ENCODE results near the gene GPC5.

GPC5 gene

GRCh38 chr13:92589955-92590354 is 1191.5 kb downstream of the GPC5 start:
- Mint-ChIP-seq H3K27ac (no peak overlapping the region), H3K36me3 (no peaks in the 10 kb centered on the region), H3K27me3 (no peaks in the 10 kb centered on the region), H3K9me3 (peaks cover 6 to 9% of the 10 kb centered on the region in 2 donors), H3K4me3 (no peak overlapping the region), H3K4me1 (no peaks in the 10 kb centered on the region)
- ATAC-seq (replicated peaks) (no peak), DNase-seq (no peak)

- no peaks in the 10 kb centered on the region for H3K27me3 Mint-ChIP-seq
- no peak for ATAC-seq (replicated peaks)
- H3K4me1 Mint-ChIP-seq: no peaks in the 10 kb centered on the region
- no peak overlapping the region for H3K27ac Mint-ChIP-seq
- H3K9me3 Mint-ChIP-seq: peaks cover 6 to 9% of the 10 kb centered on the region in 2 donors
- H3K4me3 Mint-ChIP-seq: no peak overlapping the region
- DNase-seq: no peak
- no peaks in the 10 kb centered on the region for H3K36me3 Mint-ChIP-seq
These were observed 1192.1 kb downstream of the GPC5 start for GRCh38 chr13:92590503-92590908.

DNA sequence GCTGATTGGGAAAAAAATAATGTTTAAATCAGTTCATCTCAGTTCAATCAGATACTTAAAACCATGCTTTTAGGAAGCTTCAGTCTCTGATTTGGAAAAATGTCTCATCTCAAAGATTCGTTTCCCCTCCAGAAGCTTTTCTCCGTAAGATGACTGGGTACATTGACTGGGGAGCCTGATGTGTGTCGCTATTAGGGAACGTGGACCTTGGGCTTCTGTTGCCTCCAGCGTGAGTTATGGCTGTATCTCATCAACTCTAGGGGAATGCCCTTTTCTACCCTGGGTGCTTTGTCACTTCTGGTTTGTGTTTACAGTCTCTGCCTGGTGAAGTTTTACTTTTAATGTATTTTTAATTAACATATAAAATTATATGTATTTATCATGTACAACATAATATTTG is 1192.7 kb downstream of the GPC5 start:
- H3K4me3 Mint-ChIP-seq: no peak overlapping the region
- no peaks in the 10 kb centered on the region for H3K27me3 Mint-ChIP-seq
- peaks cover 6 to 9% of the 10 kb centered on the region in 2 donors for H3K9me3 Mint-ChIP-seq
- no peaks in the 10 kb centered on the region for H3K36me3 Mint-ChIP-seq
- no peaks in the 10 kb centered on the region for H3K4me1 Mint-ChIP-seq
- DNase-seq: no peak
- ATAC-seq (replicated peaks): no peak
- H3K27ac Mint-ChIP-seq: no peak overlapping the region

DNA sequence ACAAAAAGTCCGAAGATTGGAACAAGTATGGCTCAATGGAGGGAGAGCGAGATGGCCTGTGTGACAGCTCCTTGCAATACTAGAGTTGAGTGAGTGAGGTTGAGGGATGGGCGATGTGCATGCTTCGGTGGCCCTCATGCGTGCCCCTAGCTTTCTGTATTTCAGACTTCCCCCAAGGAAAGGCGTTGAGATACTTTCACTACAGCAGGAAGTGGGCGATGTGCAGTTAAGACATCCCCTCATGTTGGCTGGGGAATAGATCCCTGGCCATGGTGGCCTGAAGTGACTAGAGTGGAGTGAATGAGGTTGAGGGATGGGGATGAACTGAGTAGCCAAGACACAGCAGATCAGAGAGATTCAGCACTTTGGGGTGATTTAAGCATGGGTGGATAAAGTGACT is 1194.3 kb downstream of the GPC5 start:
- Mint-ChIP-seq H3K9me3 (peaks cover 4 to 9% of the 10 kb centered on the region in 2 donors), H3K27ac (no peak overlapping the region), H3K36me3 (no peaks in the 10 kb centered on the region), H3K27me3 (no peaks in the 10 kb centered on the region), H3K4me3 (no peak overlapping the region), H3K4me1 (no peaks in the 10 kb centered on the region)
- DNase-seq: no peak
- ATAC-seq (replicated peaks): no peak

DNA sequence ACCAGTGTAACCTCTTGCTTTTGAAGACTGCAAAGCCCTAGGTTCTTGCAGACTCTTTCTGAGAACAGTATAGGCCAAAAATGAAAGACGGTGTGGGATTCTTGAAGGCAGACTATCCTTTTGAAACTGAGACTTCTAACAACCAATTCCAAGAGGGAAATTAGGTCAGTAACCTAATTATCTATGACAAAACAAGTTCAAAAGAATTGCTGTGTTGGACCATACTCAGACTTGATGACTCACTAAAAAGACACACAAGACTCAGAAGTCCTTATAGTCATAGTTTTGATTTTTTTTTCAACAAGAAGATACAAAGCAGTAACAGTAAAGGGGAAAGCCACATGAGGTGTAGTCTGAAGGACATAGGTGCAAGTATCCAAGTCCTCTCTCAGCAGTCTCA is 1204.1 kb downstream of the GPC5 start:
- no peaks in the 10 kb centered on the region for H3K36me3 Mint-ChIP-seq

GRCh38 chr13:92609376-92609775 is 1211.0 kb downstream of the GPC5 start:
- no peaks in the 10 kb centered on the region for H3K36me3 Mint-ChIP-seq
- no peaks in the 10 kb centered on the region for H3K4me1 Mint-ChIP-seq
- ATAC-seq (replicated peaks) (no peak), DNase-seq (no peak)
- H3K27ac Mint-ChIP-seq: no peak overlapping the region
- H3K9me3 Mint-ChIP-seq: peaks cover 0 to 2% of the 10 kb centered on the region in 2 donors
- no peaks in the 10 kb centered on the region for H3K27me3 Mint-ChIP-seq
- H3K4me3 Mint-ChIP-seq: no peak overlapping the region

More for the DNA sequence above, 1204.1 kb downstream of the GPC5 start:
- Mint-ChIP-seq H3K27me3 (no peaks in the 10 kb centered on the region), H3K9me3 (peaks cover 3 to 8% of the 10 kb centered on the region in 2 donors), H3K27ac (no peak overlapping the region), H3K4me3 (no peak overlapping the region), H3K4me1 (no peaks in the 10 kb centered on the region)
- DNase-seq (no peak), ATAC-seq (replicated peaks) (no peak)

- Mint-ChIP-seq H3K27ac (no peak overlapping the region), H3K4me3 (no peak overlapping the region), H3K27me3 (no peaks in the 10 kb centered on the region), H3K4me1 (no peaks in the 10 kb centered on the region), H3K36me3 (no peaks in the 10 kb centered on the region), H3K9me3 (no peaks in the 10 kb centered on the region)
- ATAC-seq (replicated peaks): no peak
- no peak for DNase-seq
These were observed 1214.5 kb downstream of the GPC5 start for GRCh38 chr13:92612892-92613291.

DNA sequence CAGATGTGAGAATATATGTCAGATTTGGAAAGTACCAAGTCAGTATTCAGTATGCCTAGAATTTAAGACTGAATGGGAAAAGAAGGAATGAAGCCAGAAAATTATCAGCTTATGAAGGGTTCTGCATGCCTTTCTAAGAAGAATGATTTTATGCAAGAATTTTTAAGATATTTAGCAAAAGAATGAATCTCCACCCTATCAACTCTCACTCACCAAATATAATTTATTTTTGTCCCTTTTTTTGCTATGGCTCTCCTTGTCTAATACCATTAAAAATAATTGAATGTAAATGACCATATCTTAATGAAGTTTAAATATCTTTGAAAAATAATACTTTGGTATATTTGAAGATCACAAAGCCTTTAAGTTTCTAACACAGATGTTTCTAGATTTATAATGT is 1215.5 kb downstream of the GPC5 start:
- Mint-ChIP-seq H3K27ac (no peak overlapping the region), H3K27me3 (no peaks in the 10 kb centered on the region), H3K4me3 (no peak overlapping the region), H3K4me1 (no peaks in the 10 kb centered on the region), H3K36me3 (no peaks in the 10 kb centered on the region), H3K9me3 (no peaks in the 10 kb centered on the region)
- ATAC-seq (replicated peaks): no peak
- no peak for DNase-seq

DNA sequence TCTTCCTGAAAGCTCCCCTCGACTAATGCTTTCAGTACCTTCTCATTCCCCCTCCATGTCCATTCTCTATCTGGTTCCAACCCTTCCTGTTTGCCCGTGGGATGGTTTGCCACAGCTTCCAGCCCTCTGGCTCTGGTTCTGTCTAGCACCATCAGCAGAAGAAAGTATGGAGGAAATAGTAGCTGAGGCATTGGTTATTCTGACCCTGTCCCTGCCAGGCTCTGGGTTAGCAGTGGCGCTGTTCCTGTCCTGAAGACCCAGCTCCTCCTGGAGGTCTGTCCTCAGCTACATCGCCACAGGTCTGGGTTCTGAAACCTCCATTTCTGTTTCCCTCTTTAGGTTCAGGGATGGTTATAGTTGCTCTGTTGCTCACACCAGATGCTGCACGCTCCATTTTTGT is 1223.6 kb downstream of the GPC5 start:
- Mint-ChIP-seq H3K9me3 (peaks cover 0 to 4% of the 10 kb centered on the region in 2 donors), H3K27me3 (no peaks in the 10 kb centered on the region), H3K36me3 (no peaks in the 10 kb centered on the region), H3K27ac (no peak overlapping the region), H3K4me1 (no peaks in the 10 kb centered on the region), H3K4me3 (no peak overlapping the region)
- ATAC-seq (replicated peaks) (no peak), DNase-seq (no peak)

GRCh38 chr13:92622905-92623304 is 1224.5 kb downstream of the GPC5 start:
- Mint-ChIP-seq H3K27ac (no peak overlapping the region), H3K9me3 (peaks cover 0 to 4% of the 10 kb centered on the region in 2 donors), H3K27me3 (no peaks in the 10 kb centered on the region), H3K4me1 (no peaks in the 10 kb centered on the region), H3K4me3 (no peak overlapping the region), H3K36me3 (no peaks in the 10 kb centered on the region)
- DNase-seq: no peak
- ATAC-seq (replicated peaks): no peak

GRCh38 chr13:92626274-92626673 is 1227.9 kb downstream of the GPC5 start:
- H3K27me3 Mint-ChIP-seq: no peaks in the 10 kb centered on the region
- no peak overlapping the region for H3K4me3 Mint-ChIP-seq
- H3K4me1 Mint-ChIP-seq: no peaks in the 10 kb centered on the region
- peaks cover 0 to 6% of the 10 kb centered on the region in 2 donors for H3K9me3 Mint-ChIP-seq
- DNase-seq (no peak), ATAC-seq (replicated peaks) (no peak)
- H3K36me3 Mint-ChIP-seq: no peaks in the 10 kb centered on the region
- H3K27ac Mint-ChIP-seq: no peak overlapping the region

GRCh38 chr13:92640936-92641335 is 1242.5 kb downstream of the GPC5 start:
- peaks cover 10 to 11% of the 10 kb centered on the region in 2 donors for H3K9me3 Mint-ChIP-seq
- DNase-seq (no peak), ATAC-seq (replicated peaks) (no peak)
- no peak overlapping the region for H3K4me3 Mint-ChIP-seq
- no peak overlapping the region for H3K27ac Mint-ChIP-seq
- H3K4me1 Mint-ChIP-seq: no peaks in the 10 kb centered on the region
- H3K36me3 Mint-ChIP-seq: no peaks in the 10 kb centered on the region
- no peaks in the 10 kb centered on the region for H3K27me3 Mint-ChIP-seq

DNA sequence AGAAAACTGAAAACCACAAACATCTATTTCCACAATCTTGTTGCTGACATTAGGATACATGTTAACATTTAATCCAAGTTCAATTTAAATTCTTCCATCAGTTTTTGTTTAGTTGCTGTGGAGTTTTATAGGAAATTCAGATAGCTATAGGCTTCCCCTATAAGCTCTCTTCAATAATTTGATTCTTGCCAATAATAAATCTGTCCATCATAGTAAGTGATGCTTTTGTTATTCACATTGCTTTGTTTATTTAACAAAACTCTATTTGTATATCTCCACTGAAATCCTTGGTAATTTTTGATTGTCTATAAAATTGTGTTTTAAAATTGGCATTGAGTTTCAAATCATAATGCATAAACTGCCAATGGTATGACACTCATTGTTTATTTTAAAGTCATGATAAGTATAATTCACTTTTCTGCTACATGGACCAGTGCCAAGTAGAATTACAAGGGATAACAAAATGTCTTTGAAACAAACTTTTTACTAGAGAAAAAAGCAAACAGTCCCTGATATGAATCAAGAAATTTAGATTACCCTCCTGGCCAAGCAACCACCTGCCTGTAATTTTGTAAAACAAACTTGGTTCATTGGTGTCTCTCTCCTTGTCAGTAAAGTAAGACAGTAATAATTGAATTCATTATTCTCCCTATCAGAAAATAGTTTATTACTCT is 1250.9 kb downstream of the GPC5 start:
- Mint-ChIP-seq H3K27ac (no peak overlapping the region), H3K27me3 (no peaks in the 10 kb centered on the region), H3K36me3 (no peaks in the 10 kb centered on the region), H3K9me3 (peaks cover 3 to 4% of the 10 kb centered on the region in 2 donors), H3K4me1 (no peaks in the 10 kb centered on the region), H3K4me3 (no peak overlapping the region)
- DNase-seq (no peak), ATAC-seq (replicated peaks) (no peak)

- ATAC-seq (replicated peaks) (no peak), DNase-seq (no peak)
- Mint-ChIP-seq H3K9me3 (peaks cover 12 to 14% of the 10 kb centered on the region in 2 donors), H3K4me3 (no peak overlapping the region), H3K4me1 (no peaks in the 10 kb centered on the region), H3K36me3 (no peaks in the 10 kb centered on the region), H3K27ac (no peak overlapping the region), H3K27me3 (no peaks in the 10 kb centered on the region)
These were observed 1257.7 kb downstream of the GPC5 start for GRCh38 chr13:92656103-92656502.

DNA sequence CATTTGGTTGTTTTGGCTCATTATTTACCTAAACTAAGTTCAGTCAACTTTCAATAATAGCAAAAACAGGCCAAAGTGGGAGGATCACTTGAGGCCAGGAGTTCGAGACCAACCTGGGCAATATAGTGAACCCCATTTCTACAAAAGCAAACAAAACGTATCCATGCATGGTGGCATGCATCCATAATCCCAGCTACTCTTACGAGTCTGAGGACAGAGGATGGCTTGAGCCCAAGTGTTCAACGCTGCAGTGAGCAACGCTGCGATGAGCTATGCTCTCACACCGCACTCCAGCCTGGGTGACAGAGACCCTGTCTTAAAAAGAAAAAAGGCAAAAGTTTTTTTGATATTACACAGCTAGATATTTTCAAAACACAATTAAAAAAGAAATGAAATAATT is 1258.2 kb downstream of the GPC5 start:
- DNase-seq: no peak
- no peak for ATAC-seq (replicated peaks)
- H3K4me1 Mint-ChIP-seq: no peaks in the 10 kb centered on the region
- H3K36me3 Mint-ChIP-seq: no peaks in the 10 kb centered on the region
- H3K27ac Mint-ChIP-seq: no peak overlapping the region
- H3K27me3 Mint-ChIP-seq: no peaks in the 10 kb centered on the region
- peaks cover 12 to 14% of the 10 kb centered on the region in 2 donors for H3K9me3 Mint-ChIP-seq
- no peak overlapping the region for H3K4me3 Mint-ChIP-seq

DNA sequence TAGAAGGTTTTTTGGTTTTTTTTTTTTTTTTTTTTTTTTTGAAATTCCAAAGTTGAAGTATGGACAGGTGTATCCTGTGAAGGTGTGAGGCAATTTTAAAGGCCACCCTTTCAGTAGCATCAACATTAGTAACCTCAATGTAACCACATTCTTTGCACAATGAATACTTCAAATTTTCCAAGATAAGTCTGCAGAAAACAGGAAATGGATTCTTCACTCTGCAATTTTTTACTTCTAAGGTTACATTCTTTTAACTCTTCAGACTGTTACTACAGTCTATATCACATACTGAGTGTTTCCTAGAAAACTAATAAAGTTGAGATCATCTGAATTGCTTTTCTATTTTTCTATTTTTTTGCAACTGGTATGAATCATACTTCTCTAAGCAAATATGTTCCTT is 1259.1 kb downstream of the GPC5 start:
- Mint-ChIP-seq H3K9me3 (peaks cover 14 to 16% of the 10 kb centered on the region in 2 donors), H3K4me1 (no peaks in the 10 kb centered on the region), H3K4me3 (no peak overlapping the region), H3K27me3 (no peaks in the 10 kb centered on the region), H3K36me3 (no peaks in the 10 kb centered on the region), H3K27ac (no peak overlapping the region)
- ATAC-seq (replicated peaks) (no peak), DNase-seq (no peak)
